Measurements from ENCODE around the gene MYL3. TPM values are rescaled to one million over a fixed set of nuclear protein-coding genes. Genes with fewer than 3 reads are reported as not detected.

The MYL3 gene
- polyA plus RNA-seq, 1 donor (not counting 4 experiments of a cell fraction or from before 2014, with no cell fraction given), result not detected

DNA sequence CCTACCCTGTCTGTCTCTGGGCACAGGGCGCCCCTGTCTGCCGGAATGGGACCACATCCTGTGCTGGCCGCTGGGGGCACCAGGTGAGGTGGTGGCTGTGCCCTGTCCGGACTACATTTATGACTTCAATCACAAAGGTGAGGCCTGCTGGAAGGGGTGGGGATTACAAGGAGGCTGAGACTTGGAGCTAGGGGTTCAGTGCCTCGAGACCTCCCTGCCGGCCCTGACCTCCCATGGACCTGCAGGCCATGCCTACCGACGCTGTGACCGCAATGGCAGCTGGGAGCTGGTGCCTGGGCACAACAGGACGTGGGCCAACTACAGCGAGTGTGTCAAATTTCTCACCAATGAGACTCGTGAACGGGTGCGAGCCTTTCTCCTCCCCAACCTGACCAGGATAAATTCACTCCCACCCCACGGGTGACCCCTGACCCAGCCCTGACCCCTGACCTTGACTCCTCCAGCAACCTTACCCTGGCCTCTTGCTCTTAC lies 34.6 kb upstream of the MYL3 start:
- Histone ChIP-seq H3K79me2 (ENCODE audit: control insufficient read depth, insufficient read depth, low read length) (no peaks in the 10 kb centered on the region), H3K4me1 (ENCODE audit: control insufficient read depth, extremely low read depth, insufficient read depth, low read length) (no peaks in the 10 kb centered on the region), H4K20me1 (ENCODE audit: control insufficient read depth, extremely low read depth, insufficient read depth, low read length) (no peaks in the 10 kb centered on the region), H2AFZ (ENCODE audit: control insufficient read depth, low read length) (no peak overlapping the region), H3K9ac (ENCODE audit: control insufficient read depth, extremely low read depth, insufficient read depth, low read length) (no peak overlapping the region), H3K9me1 (ENCODE audit: control insufficient read depth, extremely low read depth, insufficient read depth, low read length) (no peaks in the 10 kb centered on the region), H3K4me3 (ENCODE audit: control insufficient read depth in 2 of 3, extremely low read depth in 1 of 3, insufficient read depth in 2 of 3, low read depth in 1 of 3, low read length in 3 of 3) (no peak overlapping the region), H3K4me2 (ENCODE audit: control insufficient read depth, extremely low read depth, insufficient read depth, low read depth, low read length) (no peak overlapping the region), H3K27me3 (ENCODE audit: control insufficient read depth, extremely low read depth, insufficient read depth, low read length) (peaks cover 37% of the 10 kb centered on the region), H3K9me3 (ENCODE audit: control insufficient read depth, low read depth, low read length) (no peaks in the 10 kb centered on the region), H3K36me3 (ENCODE audit: control insufficient read depth in 2 of 2, extremely low read depth in 1 of 2, insufficient read depth in 2 of 2, low read length in 2 of 2) (no peaks in the 10 kb centered on the region), H3K27ac (ENCODE audit: control insufficient read depth, insufficient read depth, low read length) (no peak overlapping the region)
- FAIRE-seq (no peak), DNase-seq (ENCODE audit: low read depth, low spot score) (no peak)
- dilution Hi-C loops (cut with MboI; ENCODE audit: extremely low pct_ligation_motif_present, low sequenced_read_pairs), result no loop called here
- TF ChIP-seq EZH2 (IDR thresholded peaks at IDR 0.05; ENCODE audit: low read length) (no peak), CTCF (optimal IDR thresholded peaks at IDR 0.05 in 1 of 3, IDR thresholded peaks at IDR 0.05 in 1 of 3, conservative IDR thresholded peaks at IDR 0.05 in 1 of 3; ENCODE audit: extremely low read depth in 1 of 3, insufficient read depth in 2 of 3, low read length in 3 of 3) (no peak)

- Histone ChIP-seq H3K27me3 (ENCODE audit: control insufficient read depth, extremely low read depth, insufficient read depth, low read length) (peaks cover 46% of the 10 kb centered on the region), H3K4me2 (ENCODE audit: control insufficient read depth, extremely low read depth, insufficient read depth, low read depth, low read length) (no peak overlapping the region), H4K20me1 (ENCODE audit: control insufficient read depth, extremely low read depth, insufficient read depth, low read length) (no peaks in the 10 kb centered on the region), H3K79me2 (ENCODE audit: control insufficient read depth, insufficient read depth, low read length) (no peaks in the 10 kb centered on the region), H3K9me1 (ENCODE audit: control insufficient read depth, extremely low read depth, insufficient read depth, low read length) (no peaks in the 10 kb centered on the region), H3K9me3 (ENCODE audit: control insufficient read depth, low read depth, low read length) (no peaks in the 10 kb centered on the region), H3K4me3 (ENCODE audit: control insufficient read depth in 2 of 3, extremely low read depth in 1 of 3, insufficient read depth in 2 of 3, low read depth in 1 of 3, low read length in 3 of 3) (no peak overlapping the region), H3K9ac (ENCODE audit: control insufficient read depth, extremely low read depth, insufficient read depth, low read length) (no peak overlapping the region), H3K27ac (ENCODE audit: control insufficient read depth, insufficient read depth, low read length) (no peak overlapping the region), H3K4me1 (ENCODE audit: control insufficient read depth, extremely low read depth, insufficient read depth, low read length) (peaks cover 5% of the 10 kb centered on the region), H3K36me3 (ENCODE audit: control insufficient read depth in 2 of 2, extremely low read depth in 1 of 2, insufficient read depth in 2 of 2, low read length in 2 of 2) (no peaks in the 10 kb centered on the region), H2AFZ (ENCODE audit: control insufficient read depth, low read length) (no peak overlapping the region)
- no peak for TF ChIP-seq EZH2 (IDR thresholded peaks at IDR 0.05; ENCODE audit: low read length)
- no peak for TF ChIP-seq CTCF (optimal IDR thresholded peaks at IDR 0.05 in 1 of 3, IDR thresholded peaks at IDR 0.05 in 1 of 3, conservative IDR thresholded peaks at IDR 0.05 in 1 of 3; ENCODE audit: extremely low read depth in 1 of 3, insufficient read depth in 2 of 3, low read length in 3 of 3)
- FAIRE-seq (no peak), DNase-seq (ENCODE audit: low read depth, low spot score) (no peak)
- dilution Hi-C loops (cut with MboI; ENCODE audit: extremely low pct_ligation_motif_present, low sequenced_read_pairs), result no loop called here
Measured at GRCh38 chr3:46897031-46897430, 33.8 kb upstream of the MYL3 start.
